ENCODE results near the gene WDR27.

The WDR27 gene

DNA sequence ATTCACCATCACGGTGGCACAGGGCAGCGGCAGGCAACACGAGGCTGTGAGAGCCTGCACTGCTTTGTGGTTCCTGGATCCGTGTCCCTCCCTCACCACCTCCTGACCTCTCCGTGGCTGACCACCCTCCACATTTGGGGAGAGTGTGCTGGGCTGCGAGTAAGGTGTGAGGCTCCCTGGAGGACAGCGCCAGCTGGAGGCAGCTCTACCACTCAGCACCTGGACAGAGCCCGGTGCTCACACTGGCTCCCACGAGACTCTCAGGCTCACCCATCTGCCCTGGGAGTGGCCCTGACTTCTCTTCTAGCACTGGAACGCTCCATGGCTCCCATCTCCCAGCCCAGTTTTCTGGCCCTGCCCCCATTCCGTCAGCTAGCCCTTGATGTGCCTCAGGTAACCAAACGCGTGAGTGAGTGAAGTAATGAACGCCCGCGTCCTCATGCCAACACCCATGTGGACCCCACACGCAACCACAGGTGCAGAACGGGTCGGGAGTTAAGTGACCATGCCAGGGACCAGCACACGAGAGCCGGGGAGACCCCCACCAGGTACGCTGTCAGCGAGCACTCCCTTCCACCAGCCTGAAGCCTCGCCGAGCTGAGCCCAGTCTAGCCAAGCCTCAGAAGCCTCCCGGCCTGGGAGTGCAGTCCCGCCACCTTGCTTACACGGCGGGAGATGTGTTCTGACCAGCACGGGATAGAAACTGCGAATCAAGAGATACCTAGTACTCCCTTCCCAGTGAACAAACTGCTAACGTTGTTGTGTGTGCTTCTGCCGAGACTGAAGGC lies 137.2 kb downstream of the WDR27 start:
- DNase-seq (ENCODE audit: low read depth) = no peak

DNA sequence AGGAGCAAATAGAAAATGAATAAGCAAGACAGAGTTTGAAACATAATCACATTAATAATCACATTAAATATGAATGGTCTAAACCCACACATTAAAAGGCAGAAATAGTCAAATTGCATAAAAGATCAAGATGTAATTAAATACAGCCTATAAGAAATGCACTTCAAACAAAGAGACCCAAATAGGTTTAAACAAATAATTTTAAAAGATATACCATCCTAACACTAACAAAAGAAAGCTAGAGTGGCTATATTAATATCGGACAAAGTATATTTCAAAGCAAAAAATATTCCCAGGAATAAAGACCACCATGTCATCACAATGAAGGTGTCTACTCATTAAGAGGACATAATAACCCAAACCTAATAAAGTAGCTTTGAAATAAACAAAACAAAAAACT lies 140.2 kb downstream of the WDR27 start:
- DNase-seq (ENCODE audit: low read depth) = no peak

DNA sequence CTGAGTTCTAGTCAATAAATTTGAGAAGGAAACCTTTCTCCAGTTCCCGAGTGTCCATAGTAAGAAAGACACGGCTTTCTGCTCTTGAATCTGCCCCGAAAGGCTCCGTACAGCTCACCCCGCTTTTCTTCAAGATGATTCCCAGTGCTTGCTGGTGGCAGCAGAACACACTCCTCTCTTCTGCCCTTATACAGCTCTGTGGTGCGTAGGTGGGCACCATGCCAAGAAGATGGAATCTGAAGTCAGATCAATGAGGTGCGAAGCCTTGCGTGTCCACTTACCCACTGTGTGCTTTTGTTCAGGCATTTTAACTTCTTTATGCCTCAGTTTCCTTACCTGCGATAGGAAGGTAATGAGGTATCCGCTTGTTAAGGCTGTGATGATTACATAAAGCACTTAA lies 142.2 kb downstream of the WDR27 start:
- no peak for DNase-seq (ENCODE audit: low read depth)

DNA sequence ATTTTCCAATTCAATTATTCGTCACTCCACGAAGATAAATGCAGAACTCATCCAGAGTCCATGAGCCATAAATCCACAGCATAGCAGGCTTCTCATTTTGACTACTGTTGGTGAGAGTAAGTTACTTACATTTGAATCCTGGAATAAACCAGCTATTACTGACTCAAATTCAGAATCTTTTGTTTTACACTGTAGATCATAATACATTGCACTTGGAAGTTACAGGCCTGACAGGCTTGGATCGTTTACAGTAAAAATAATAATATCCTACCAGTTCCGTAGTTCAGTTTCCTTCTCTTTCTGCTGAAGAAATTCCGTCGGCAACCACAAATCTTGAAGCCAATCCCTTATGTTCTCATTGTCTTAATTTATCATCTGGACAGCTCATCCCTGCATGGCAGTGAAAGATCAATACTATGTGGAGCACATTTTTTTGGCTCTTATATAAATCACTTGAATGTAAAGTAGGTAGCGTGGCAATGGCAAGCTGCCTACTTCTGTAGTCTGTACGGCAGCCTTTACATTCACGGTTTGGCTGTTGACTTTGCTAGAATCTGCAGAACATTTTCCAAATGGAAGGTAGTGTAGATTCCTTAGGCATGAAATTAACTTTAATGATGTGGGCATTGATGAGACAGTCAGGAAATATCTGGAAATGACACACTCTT lies 142.9 kb downstream of the WDR27 start:
- DNase-seq (ENCODE audit: low read depth) = peak; percentile 19

DNA sequence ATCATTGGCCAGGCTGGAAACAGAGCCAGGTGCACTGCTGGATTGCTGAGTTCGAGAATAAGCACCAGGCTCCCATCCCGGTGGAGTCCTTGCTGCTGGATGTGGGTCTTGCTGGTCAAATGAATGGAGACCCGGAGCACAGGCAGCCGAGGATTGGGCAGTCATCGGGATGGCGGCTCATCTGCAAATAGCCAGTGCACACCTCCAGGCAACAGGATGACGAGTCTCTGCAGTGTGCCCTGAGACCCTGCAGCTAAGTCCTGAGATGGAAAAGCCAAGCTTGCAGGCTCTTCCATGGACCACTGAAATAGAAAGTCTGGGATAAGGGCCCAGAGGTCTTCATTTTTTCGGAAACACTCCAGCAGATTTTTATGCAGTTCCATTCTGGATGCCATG lies 143.5 kb downstream of the WDR27 start:
- DNase-seq (ENCODE audit: low read depth) = no peak

DNA sequence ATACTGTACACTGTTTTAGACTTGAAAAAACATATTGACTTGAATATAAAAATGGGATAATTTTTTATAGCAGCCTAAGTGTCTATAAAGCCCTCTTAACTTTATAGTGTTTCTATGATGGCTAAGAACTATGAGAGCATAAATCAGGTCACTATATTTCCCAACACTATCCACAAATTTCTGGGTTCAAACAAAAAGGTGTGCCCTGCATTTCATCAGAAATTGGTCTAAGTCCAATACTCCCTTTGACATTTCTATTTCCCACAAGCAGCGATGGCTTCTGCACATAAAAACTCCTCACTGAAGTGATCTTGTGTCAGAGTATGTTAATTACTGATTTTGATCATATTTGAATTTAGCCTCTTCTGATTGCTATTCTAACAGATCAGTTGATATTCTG lies 143.9 kb downstream of the WDR27 start:
- no peak for DNase-seq (ENCODE audit: low read depth)

DNA sequence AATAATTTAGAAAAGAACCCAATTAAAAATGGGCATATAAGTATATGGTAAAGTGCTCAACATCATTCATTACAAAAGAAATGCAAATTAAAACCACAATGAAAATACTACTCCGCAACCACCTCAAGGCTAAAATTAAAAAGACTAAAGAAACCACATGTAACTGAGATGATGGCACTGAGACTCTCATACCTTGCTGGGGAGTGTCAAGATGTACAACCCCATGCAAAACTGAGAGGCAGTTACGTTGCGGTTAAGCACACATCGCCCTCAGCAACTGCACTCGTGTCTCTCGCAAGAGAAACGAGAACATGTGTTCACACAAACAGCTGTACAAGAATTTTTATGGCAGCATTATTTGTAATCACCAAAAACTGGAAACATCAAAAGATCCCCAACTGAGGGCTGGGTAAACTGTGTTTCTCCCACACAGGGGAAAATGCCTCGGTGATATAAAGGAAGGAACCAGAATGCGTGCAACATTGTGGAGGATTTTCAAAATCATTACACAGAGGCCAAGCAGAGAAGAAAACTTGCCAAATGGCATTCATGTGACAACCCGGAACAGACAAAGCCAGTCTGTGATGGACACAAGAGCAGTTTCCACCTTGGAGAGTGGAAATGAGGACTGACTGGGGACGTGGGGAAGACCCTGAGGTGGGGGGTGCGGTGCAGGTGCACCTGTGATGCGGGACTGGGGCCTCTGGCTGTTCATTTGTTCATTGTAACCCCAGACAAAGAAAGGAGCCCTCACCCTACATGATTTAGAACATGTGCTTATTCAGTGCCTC lies 144.9 kb downstream of the WDR27 start:
- no peak for DNase-seq (ENCODE audit: low read depth)

DNA sequence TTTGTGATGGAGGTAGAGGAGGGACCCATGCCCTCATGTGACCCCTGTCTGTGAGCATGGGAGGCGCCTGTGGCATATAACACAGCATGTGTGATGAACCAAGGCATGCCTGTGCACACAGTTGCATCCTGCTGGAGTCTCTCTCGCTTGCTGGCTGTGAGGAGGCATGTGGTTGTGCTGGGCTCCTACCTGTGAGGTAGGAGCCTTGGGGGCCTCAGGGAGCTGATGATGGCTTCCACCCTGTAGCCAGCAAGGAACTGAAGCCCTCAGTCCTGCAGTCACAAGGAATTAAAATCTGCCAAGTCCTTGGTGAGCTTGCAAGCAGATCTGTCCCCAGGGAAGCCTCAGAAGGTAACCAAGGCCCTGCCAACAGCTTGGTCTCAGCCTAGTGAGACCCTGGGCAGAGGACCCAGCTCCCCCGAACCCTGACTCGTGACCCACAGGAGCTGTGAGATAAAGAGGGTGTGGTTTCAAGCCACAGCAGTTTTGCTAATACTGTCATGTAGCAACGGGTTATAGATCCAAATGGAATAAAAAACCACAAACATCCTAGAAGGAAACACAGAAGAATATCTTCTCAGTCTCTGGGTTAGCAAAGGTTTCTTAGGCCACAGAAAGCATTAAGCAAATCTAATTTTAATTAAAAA lies 145.7 kb downstream of the WDR27 start:
- no peak for DNase-seq (ENCODE audit: low read depth)

DNA sequence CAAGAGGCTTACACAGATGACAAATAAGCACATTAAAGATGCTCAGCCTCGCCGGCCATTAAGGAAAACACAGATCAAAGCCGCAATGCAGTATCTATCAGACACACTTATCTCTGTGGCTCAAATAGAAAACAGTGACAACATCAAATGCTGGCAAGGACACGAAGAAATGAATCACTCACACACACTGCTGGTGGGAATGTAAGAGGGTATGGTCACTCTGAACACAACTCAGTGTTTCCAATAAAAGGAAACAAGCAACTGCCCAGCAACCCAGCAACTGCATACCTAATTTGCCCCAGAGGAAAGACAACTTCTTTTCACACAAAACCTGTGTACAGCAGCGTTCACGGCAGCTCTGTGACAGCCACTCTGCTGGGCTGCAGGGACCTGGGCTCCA lies 155.8 kb downstream of the WDR27 start:
- DNase-seq (ENCODE audit: low read depth) = no peak

DNA sequence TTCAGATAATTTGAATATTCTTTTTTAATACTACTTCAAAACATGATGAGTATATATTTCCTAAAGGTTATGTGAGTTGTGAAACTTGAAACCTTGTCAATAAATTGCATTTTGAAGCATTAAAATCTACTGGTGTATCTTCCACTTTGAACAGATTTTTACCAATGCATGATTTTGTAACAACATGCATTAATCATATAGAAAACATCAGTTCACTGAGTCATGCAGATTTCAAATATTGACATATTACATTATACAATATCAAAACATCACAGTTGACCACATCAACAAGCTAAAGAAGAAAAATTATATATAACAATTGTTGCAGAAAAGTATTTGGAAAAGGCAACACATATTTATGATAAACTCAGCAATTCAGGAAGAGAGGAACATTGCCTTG lies 158.1 kb downstream of the WDR27 start:
- no peak for DNase-seq (ENCODE audit: low read depth)

DNA sequence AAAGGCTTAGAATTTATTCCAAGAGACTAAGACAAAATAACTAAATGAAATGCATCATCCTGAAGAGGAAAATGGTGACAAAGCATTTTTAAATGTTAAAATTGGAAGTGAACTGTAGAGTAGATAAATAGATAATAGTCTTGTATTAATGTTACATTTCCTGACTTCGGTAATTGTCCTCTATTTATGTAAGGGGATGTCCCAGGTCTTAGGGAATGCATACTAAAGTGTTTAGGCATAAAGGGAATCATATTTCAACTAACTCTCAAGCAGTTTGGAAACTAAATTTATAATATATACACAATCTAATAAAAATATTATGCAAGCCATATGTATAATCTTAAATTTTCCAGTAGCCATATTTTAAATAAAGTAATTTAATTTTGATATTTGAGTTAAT lies 159.3 kb downstream of the WDR27 start:
- no peak for DNase-seq (ENCODE audit: low read depth)

DNA sequence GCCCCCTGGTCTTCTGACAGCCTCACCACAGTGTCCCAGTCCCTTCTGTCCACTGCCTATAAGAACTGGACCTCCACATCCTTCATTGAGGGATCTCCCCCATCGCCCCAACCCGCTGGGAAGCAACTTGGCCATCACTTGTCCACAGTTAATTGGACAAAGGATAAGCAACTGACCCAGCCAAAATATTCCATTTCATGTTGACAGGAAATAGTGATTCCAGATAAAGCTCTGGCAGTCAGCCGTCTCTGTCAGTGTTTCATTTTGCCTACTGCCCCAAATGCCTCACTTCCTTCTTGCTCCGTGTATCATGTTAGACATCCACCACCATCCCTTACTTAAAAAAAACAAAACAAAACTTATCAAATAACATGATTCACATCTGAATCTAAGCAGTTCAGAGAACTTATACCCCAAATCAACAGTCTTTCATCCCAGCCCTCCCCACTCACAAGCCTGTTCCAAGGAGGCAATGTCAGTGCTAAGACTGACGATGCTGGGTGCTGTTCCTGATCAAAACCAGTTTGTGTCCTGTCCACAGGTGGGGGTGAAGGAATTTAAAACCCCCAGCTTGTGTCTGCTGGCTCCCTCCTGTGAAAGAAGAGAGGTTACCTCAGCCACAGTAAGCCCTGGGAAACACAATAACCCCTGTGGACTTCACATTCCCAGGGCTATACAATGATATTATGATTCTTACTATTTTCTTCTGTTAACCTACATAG lies 162.5 kb downstream of the WDR27 start:
- DNase-seq (ENCODE audit: low read depth) = no peak

DNA sequence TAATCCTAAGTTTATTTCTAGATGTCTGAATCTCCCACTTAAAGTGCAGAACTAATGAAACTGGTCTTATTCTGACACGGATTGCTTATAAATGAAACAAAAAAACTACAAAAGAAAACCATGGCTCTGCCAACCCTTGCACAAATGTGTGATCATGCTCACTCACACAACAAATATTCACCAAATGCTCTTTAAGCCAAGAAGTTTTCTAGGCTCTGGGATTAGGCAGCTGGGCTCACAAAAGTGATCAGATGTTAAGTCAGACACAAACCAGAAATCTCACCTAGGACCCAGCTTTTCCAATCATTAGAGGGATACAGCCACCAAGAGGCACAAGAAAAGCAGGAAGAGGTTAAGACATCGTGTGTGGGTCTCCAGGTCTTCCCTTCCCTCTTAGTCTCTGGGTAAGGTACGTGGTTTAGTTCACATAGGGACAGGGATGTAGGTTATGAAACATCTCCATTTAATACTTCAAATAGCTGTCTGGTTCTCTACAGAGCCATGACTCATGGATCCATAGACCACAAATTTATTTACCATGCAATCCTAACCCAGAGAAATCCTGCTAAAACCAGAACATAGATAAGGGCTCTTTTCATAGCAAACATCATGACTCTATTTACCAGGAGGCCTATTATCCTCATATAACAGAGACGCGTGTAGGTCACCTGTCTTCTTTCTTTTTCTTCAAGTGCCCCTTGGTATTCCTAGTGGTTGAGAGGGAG lies 165.2 kb downstream of the WDR27 start:
- peak; percentile 66 for DNase-seq (ENCODE audit: low read depth)

DNA sequence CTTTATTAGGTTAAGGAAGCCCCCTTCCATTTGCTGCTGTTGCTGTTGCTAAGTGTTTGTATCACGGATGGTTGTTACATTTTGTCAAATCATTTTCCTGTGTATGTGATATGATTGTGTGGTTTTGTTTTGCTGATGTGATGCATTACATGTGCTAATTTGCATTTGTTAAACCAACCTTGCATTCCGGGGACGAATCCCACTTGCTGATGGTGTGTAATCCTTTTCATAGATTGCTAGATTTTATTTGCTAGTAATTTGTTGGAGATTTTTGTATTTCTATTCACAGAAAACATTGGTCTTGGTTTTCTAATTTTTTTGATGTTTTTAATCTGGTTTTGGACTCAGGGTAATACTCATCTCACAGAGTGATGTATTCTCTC lies 167.8 kb downstream of the WDR27 start:
- no peak for DNase-seq (ENCODE audit: low read depth)

DNA sequence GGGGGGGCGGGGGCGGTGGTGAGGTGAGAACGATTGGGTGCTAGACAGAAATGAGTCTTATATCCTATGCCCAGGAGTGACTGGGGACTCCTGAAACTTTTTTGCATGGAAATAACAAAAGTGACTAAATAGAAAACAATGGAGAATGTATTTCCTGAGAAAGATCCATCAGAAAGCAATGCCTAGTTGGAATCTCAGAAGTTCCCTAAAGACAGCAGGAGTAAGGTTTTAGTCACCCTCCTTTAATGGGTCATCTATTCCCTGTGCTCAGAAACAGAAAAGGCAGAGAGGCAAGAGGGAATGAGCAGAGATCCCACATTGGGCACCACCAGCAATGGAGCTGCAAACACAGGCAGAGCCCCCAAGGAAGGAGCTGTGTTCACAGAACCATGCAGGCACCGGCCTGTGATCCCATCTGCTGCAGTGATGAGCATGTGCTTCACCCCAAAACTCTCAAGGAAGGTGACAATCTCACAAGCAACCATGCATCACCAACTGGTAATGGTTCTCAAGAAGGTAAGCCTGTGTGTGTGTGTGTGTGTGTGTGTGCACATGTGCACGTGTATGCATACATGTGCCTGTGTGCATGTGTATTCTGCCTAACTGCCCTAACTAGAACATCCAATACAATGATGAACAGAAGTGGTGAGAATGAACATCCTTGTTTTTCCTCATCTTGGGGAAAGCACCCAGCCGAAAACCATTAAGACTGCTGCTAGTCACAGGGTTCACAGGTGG lies 168.4 kb downstream of the WDR27 start:
- DNase-seq (ENCODE audit: low read depth) = peak; percentile 21

DNA sequence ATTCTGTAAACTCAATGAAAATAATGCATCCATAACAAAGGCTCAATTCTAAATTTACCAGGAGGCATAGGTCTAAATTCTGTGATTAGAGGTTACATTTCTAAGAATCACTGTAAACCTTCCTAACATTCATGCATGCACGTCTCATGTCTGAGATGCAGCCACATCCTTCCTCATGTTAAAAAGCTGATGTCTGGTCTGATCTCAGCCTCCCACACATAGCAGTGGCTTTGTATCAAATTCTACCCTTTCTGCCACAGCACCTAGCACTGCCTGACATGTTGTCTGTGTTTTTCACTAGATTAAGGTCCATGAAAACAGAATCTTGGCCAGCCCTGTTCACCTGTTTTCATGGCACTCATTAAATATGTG lies 171.1 kb downstream of the WDR27 start:
- DNase-seq (ENCODE audit: low read depth) = no peak

DNA sequence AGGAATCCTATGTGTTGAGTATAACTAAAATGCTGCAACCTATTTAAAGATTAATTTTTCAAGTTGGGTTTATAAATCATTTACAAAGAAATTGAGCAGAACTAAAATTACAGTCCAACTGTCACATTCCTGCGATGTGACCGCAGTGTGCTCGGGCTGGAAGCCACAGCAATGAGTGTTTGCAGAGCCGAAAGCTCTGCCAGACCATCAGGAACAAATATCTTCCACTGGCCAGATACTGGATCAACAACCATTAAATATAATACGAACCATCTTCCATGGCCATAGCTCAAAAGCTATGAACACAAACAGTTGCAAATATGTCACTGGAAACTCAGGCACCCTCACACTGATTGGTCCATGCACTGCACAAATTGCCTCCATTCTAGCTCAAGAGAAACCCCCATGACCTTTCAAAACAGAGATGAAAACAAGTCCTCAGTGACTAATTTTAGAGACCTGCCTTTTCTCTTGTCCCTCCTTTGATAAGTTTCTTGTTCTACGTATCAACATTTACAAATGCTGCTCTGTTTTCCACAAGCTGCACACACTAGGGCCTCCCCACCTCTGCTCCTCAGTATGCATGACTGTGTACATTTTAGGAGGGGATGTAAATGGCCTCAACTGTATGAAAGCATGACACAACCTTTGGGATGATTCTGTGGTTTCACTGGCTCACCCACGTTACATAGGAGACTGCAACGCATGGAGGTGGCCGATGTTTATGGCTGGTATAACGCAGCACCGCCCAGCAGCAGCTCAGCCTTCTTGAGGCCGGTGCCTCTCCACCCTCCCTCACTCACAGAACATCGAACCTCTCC lies 171.7 kb downstream of the WDR27 start:
- peak; percentile 66 for DNase-seq (ENCODE audit: low read depth)

DNA sequence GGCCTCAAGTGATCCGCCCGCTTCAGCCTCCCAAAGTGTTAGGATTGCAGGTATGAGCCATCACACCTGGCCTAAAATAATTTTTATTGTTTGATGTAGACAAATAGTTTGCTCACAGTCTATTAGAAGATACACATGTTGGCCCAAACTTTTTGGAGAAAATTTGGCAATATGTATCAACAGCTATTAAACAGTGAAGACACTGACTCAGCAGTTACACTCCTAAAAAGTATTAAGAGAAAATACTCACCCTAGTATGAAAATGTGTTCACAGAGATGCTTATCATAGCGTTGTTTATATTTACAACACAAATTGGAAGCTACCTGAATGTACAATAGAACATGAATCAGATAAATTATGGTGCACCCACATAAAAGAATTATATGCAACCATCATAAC lies 173.1 kb downstream of the WDR27 start:
- DNase-seq (ENCODE audit: low read depth) = no peak

DNA sequence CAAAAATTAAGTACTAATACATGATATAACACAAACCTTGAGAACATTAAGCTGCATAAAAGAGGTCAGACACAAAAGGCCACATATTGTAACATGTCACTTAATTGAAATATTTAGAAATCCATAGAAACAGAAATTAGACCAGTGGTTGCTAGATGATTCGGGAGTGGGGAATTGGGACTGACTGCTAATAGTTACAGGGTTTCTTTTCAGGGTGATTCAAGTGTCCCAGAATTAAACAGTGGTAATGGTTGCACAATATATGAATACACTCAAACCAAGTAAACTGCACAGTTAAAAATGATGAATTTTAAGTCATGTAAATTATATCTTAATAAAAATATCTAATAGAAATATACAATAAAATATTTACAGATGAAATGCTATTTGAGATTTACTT lies 174.5 kb downstream of the WDR27 start:
- DNase-seq (ENCODE audit: low read depth) = peak; percentile 23

DNA sequence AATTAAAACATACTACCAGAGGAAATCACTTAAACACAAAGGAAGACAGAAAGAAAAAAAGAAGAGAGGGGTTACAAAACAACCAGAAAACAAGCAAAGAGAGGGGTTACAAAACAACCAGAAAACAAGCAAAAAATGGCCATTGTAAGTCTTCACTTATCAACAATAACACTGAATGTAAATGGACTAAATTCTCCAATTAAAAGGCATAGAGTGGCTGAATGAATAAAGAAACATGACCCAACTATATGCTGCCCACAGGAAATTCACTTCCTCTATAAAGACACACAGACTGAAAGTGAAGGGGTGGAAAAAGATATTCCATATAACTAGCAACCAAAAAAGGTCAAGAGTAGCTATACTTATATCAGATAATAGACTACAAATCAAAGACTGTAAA lies 180.0 kb downstream of the WDR27 start:
- DNase-seq (ENCODE audit: low read depth) = no peak

Data from ELR (cell line).